Fibroblast of pulmonary artery (primary cell): ENCODE data around the gene KCNA10.

ENCODE experiments used
- DNase-seq: peaks from one replicate; pipeline ENCODE4 v3.0.0-alpha.2; 2010; ENCODE audit warnings: low read depth
- H3K4me3 ChIP-seq: replicated peaks from 2 replicates; pipeline ENCODE4 v1.5.1; 2011; ENCODE audit warnings: low read depth, mild to moderate bottlenecking, control low read depth, low read length, moderate library complexity
- CTCF ChIP-seq: IDR thresholded peaks from 2 replicates; pipeline ENCODE4 v1.5.1; 2011; ENCODE audit warnings: mild to moderate bottlenecking, control low read depth, low read length, inconsistent platforms; ENCODE audit errors: missing control alignments

KCNA10 gene

GRCh38 chr1:110545492-110545891, 26.5 kb upstream of the KCNA10 start:
- no peak for DNase-seq
- TF ChIP-seq CTCF: no peak

GRCh38 chr1:110544753-110545152, 25.8 kb upstream of the KCNA10 start:
- no peak overlapping the region for H3K4me3 ChIP-seq
- TF ChIP-seq CTCF: no peak
- DNase-seq: no peak

More at GRCh38 chr1:110545492-110545891, 26.5 kb upstream of the KCNA10 start:
- no peak overlapping the region for H3K4me3 ChIP-seq

GRCh38 chr1:110542725-110543124, 23.8 kb upstream of the KCNA10 start:
- TF ChIP-seq CTCF: no peak
- peak; percentile 70 for DNase-seq
- H3K4me3 ChIP-seq: no peak overlapping the region

GRCh38 chr1:110541906-110542395, 23.0 kb upstream of the KCNA10 start:
- TF ChIP-seq CTCF: no peak
- DNase-seq: no peak
- H3K4me3 ChIP-seq: no peak overlapping the region

GRCh38 chr1:110540891-110541685, 22.1 kb upstream of the KCNA10 start:
- no peak for DNase-seq
- H3K4me3 ChIP-seq: no peak overlapping the region
- no peak for TF ChIP-seq CTCF

GRCh38 chr1:110538921-110539320, 19.9 kb upstream of the KCNA10 start:
- no peak for TF ChIP-seq CTCF
- no peak for DNase-seq
- no peak overlapping the region for H3K4me3 ChIP-seq

- DNase-seq: no peak
- H3K4me3 ChIP-seq: no peak overlapping the region
- TF ChIP-seq CTCF: no peak
These were observed 19.1 kb upstream of the KCNA10 start for GRCh38 chr1:110538075-110538474.
